IMR-90 (cell line): ENCODE measurements around the gene CUBN. TPM values are rescaled to one million over a fixed set of nuclear protein-coding genes. Genes with fewer than 3 reads are reported as not detected.

ENCODE experiments used
- ATAC-seq: fragments of 200-7000 bp; cut with Tn5 transposase; 2 replicates; pipeline ENCODE4 v1.9.1; 2020; ENCODE audit warnings: low read depth, mild to moderate bottlenecking, moderate library complexity
- BruUV-seq: library from RNA; stranded (reverse); fragments of 400-500 nt; replicated peaks from 2 replicates; lab custom pipeline; 2021; lab: Mats Ljungman, UMichigan
- CTCF ChIA-PET: fragments of 300-600 bp; formaldehyde crosslinking; extraction: SDS; loops from one replicate; lab custom pipeline; 2021; ENCODE audit warnings: antibody characterized with exemption; lab: Yijun Ruan, JAX
- POLR2A ChIA-PET: fragments of 300-600 bp; sonication (Branson Sonifier 250); formaldehyde crosslinking; loops from one replicate; lab custom pipeline; 2022; ENCODE audit warnings: antibody characterized with exemption; ENCODE audit not compliant: unreplicated experiment; lab: Charles Lee
- DNase-seq: peaks from one replicate; pipeline ENCODE4 v3.0.0; 2013
- H2AFZ ChIP-seq: replicated peaks from 2 replicates; pipeline ENCODE3; 2013; ENCODE audit warnings: low read length, mild to moderate bottlenecking; ENCODE audit not compliant: poor library complexity
- H2AK5ac ChIP-seq: 2 replicates; pipeline ENCODE4 v1.6.1; 2013; ENCODE audit warnings: low read depth, low read length, inconsistent platforms
- H2AK9ac ChIP-seq: replicated peaks from 2 replicates; pipeline ENCODE3; 2013; ENCODE audit warnings: mild to moderate bottlenecking, low read depth, low read length, moderate library complexity; ENCODE audit not compliant: poor library complexity
- H2BK120ac ChIP-seq: 2 replicates; pipeline ENCODE4 v1.6.1; 2013; ENCODE audit warnings: low read depth, low read length, inconsistent platforms
- H2BK15ac ChIP-seq: 3 replicates; pipeline ENCODE4 v1.6.1; 2013; ENCODE audit warnings: low read depth, low read length, inconsistent platforms
- H2BK20ac ChIP-seq: 2 replicates; pipeline ENCODE4 v1.6.1; 2013; ENCODE audit warnings: low read depth, mild to moderate bottlenecking, inconsistent platforms, low read length, moderate library complexity
- H2BK5ac ChIP-seq: 2 replicates; pipeline ENCODE4 v1.6.1; 2013; ENCODE audit warnings: mild to moderate bottlenecking, low read depth, low read length, inconsistent platforms; ENCODE audit not compliant: poor library complexity, severe bottlenecking
- H3K14ac ChIP-seq: replicated peaks from 2 replicates; pipeline ENCODE4 v1.6.1; 2013; ENCODE audit warnings: low read depth, low read length, inconsistent platforms
- H3K18ac ChIP-seq: 2 replicates; pipeline ENCODE4 v1.6.1; 2013; ENCODE audit warnings: low read depth, low read length, control low read depth
- H3K23ac ChIP-seq: 2 replicates; pipeline ENCODE4 v1.6.1; 2013; ENCODE audit warnings: low read depth, low read length, inconsistent platforms
- H3K27ac ChIP-seq: 2 replicates; pipeline ENCODE4 v1.5.1; 2013; ENCODE audit warnings: mild to moderate bottlenecking, control low read depth, low read length; ENCODE audit not compliant: insufficient read depth
- H3K27me3 ChIP-seq: 2 replicates; pipeline ENCODE4 v1.6.1; 2013; ENCODE audit warnings: low read length; ENCODE audit not compliant: control insufficient read depth, insufficient read depth
- H3K36me3 ChIP-seq: 2 replicates; pipeline ENCODE4 v1.6.1; 2013; ENCODE audit warnings: low read length, mixed read lengths; ENCODE audit not compliant: control insufficient read depth, insufficient read depth
- H3K4ac ChIP-seq: 2 replicates; pipeline ENCODE4 v1.6.1; 2013; ENCODE audit warnings: low read depth, low read length, inconsistent platforms
- H3K4me1 ChIP-seq: 2 replicates; pipeline ENCODE4 v1.6.1; 2013; ENCODE audit warnings: low read length, mixed read lengths; ENCODE audit not compliant: control insufficient read depth, insufficient read depth
- H3K4me2 ChIP-seq: 2 replicates; pipeline ENCODE4 v1.6.1; 2013; ENCODE audit warnings: low read depth, mild to moderate bottlenecking, control low read depth, low read length, moderate library complexity
- H3K4me3 ChIP-seq: 2 replicates; pipeline ENCODE4 v1.5.1; 2013; ENCODE audit warnings: low read depth, mild to moderate bottlenecking, control low read depth, low read length, moderate library complexity; ENCODE audit not compliant: insufficient read depth
- H3K56ac ChIP-seq: 2 replicates; pipeline ENCODE4 v1.6.1; 2013; ENCODE audit warnings: low read length, inconsistent platforms; ENCODE audit not compliant: insufficient read depth; ENCODE audit errors: extremely low read depth
- H3K79me1 ChIP-seq, 2 experiments: 2 replicates each; pipeline ENCODE4 v1.6.1; 2013; ENCODE audit warnings: low read length in 2 of 2, inconsistent platforms in 1 of 2, low read depth in 1 of 2
- H3K9ac ChIP-seq: 2 replicates; pipeline ENCODE4 v1.6.1; 2013; ENCODE audit warnings: low read depth, low read length, control low read depth
- H3K9me1 ChIP-seq: 2 replicates; pipeline ENCODE4 v1.6.1; 2013; ENCODE audit warnings: low read length, inconsistent platforms; ENCODE audit not compliant: insufficient read depth
- H3K9me3 ChIP-seq: 2 replicates; pipeline ENCODE4 v1.6.1; 2013; ENCODE audit warnings: low read length; ENCODE audit not compliant: control insufficient read depth, insufficient read depth
- H4K20me1 ChIP-seq: 2 replicates; pipeline ENCODE4 v1.6.1; 2013; ENCODE audit warnings: low read length, inconsistent platforms; ENCODE audit not compliant: insufficient read depth
- H4K5ac ChIP-seq: 2 replicates; pipeline ENCODE4 v1.6.1; 2013; ENCODE audit warnings: mild to moderate bottlenecking, low read depth, low read length, control low read depth
- H4K8ac ChIP-seq, 2 experiments: 2 replicates each; pipeline ENCODE4 v1.6.1; 2013; ENCODE audit warnings: low read depth in 2 of 2, low read length in 2 of 2, control low read depth in 1 of 2, inconsistent platforms in 1 of 2
- H4K91ac ChIP-seq: 2 replicates; pipeline ENCODE4 v1.6.1; 2013; ENCODE audit warnings: low read depth, low read length, inconsistent platforms; ENCODE audit not compliant: insufficient read depth
- CEBPB ChIP-seq: IDR thresholded peaks from 2 replicates; pipeline ENCODE4 v1.6.1; 2012; ENCODE audit warnings: low read depth, low read length, improper control_type of control experiment
- FOS ChIP-seq: fragments of 150-350 bp; IDR thresholded peaks from 2 replicates; pipeline ENCODE4 v1.6.1; 2016; ENCODE audit warnings: low read depth, low read length
- NFE2L2 ChIP-seq: fragments of 150-350 bp; IDR thresholded peaks from 2 replicates; pipeline ENCODE4 v1.6.1; 2016; ENCODE audit warnings: low read depth, mild to moderate bottlenecking, low read length
- POLR2A ChIP-seq: IDR thresholded peaks from 2 replicates; pipeline ENCODE4 v1.6.1; 2012; ENCODE audit warnings: mild to moderate bottlenecking, low read depth, low read length
- WGBS, 2 experiments: methylation state at CpG; one replicate each; pipeline versions ENCODE4 v1.1.5 to v1.1.7; 2013; ENCODE audit warnings: missing lambda C conversion rate in 2 of 2; ENCODE audit not compliant: insufficient read length in 1 of 2; ENCODE audit errors: extremely low coverage in 2 of 2; 5-methylcytosine and 5-hydroxymethylcytosine counted together
- dilution Hi-C: fragments of 300-500 bp; cut with HindIII; formaldehyde crosslinking; loops from one replicate; pipeline ENCODE4 v1.14.3; 2018; ENCODE audit warnings: low sequenced_read_pairs; ENCODE audit not compliant: unreplicated experiment
- in situ Hi-C: fragments of 300-500 bp; cut with MboI; formaldehyde crosslinking; loops from 3 replicates; pipeline ENCODE4 v1.14.3; 2019; ENCODE audit warnings: low sequenced_read_pairs, inconsistent platforms, mixed read lengths
- intact Hi-C: fragments of 100-400 bp; cut with micrococcal nuclease; formaldehyde crosslinking; loops from 2 replicates; pipeline ENCODE4 v1.10.0; 2022
- polyA plus RNA-seq, 3 experiments: library from polyadenylated mRNA; depleted of rRNA; stranded (reverse); fragments of >200 nt; gene quantifications; 2 replicates each; pipeline ENCODE4 v1.2.3, GENCODE V29; 2012; ENCODE audit warnings: low replicate concordance in 1 of 3
- total RNA-seq: library from RNA; depleted of rRNA; stranded (reverse); fragments of >200 nt; gene quantifications from 2 replicates; pipeline ENCODE4 v1.2.3, GENCODE V29; 2012
- TF ChIP-seq, protein P1 (sequence below): fragments of 150-350 bp; IDR thresholded peaks from 2 replicates; pipeline ENCODE4 v1.6.1; 2016; ENCODE audit warnings: low read depth, mild to moderate bottlenecking, low read length, moderate library complexity, borderline replicate concordance
- TF ChIP-seq, protein P2 (sequence below): conservative IDR thresholded peaks from 2 replicates; pipeline ENCODE4 v1.5.1; 2012; ENCODE audit warnings: mild to moderate bottlenecking, low read depth, low read length, improper control_type of control experiment

The CUBN gene
- total and polyA plus RNA-seq, 2 of the 4 experiments (the other 2 are of a cell fraction): 0.19 to 0.54 TPM

DNA sequence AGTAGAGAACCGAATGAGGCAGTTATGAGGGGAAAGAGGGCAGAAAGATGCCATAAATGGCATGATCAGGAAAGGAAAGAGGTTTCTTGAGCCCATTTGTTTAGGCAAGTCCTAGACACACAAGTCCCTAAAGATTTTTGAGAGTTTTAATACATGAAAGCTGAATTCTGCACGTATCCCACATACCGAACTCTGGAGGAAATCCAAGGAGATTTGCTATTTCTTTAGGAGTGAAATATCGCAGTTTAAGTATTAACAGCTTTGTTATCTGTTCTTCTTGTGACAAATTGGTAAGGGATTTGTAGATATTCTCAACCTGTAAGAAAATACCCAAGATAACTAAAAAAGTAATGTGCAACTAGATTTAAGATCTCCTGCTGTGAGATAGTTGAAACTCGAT is 23.7 kb upstream of the CUBN start:
- Histone ChIP-seq H3K56ac (no peak overlapping the region), H3K4me2 (no peak overlapping the region), H2AK5ac (no peak overlapping the region), H3K27me3 (no peaks in the 10 kb centered on the region), H2AK9ac (no peak overlapping the region), H2AFZ (no peak overlapping the region), H3K23ac (no peak overlapping the region), H3K36me3 (peaks cover 2% of the 10 kb centered on the region; the same call in 1 of the 2 replicates), H3K27ac (no peak overlapping the region), H2BK120ac (no peak overlapping the region), H3K79me1 (no peaks in the 10 kb centered on the region; a peak in 1 of 4 replicates), H3K9me1 (peaks cover 3% of the 10 kb centered on the region), H4K20me1 (no peaks in the 10 kb centered on the region), H4K91ac (no peak overlapping the region), H3K4me1 (0 out of 2 replicates have a peak, but pooled peaks cover 2% of the 10 kb centered on the region), H2BK15ac (no peak overlapping the region), H4K5ac (no peak overlapping the region), H3K4ac (no peak overlapping the region), H3K4me3 (no peak overlapping the region), H2BK20ac (no peak overlapping the region), H3K9me3 (no peaks in the 10 kb centered on the region), H3K14ac (no peak overlapping the region), H3K9ac (no peak overlapping the region), H2BK5ac (no peak overlapping the region), H3K18ac (no peak overlapping the region), H4K8ac (no peak overlapping the region)
- POLR2A ChIA-PET: no interaction called here
- intact Hi-C loops: no loop called here
- ATAC-seq: no peak
- WGBS, 2 experiments: no CpG with 5 or more reads among the region's 5 CpGs
- dilution Hi-C loops: no loop called here
- in situ Hi-C loops: no loop called here
- no TSS peak for BruUV-seq
- CTCF ChIA-PET: no interaction called here
- no peak for DNase-seq
- TF ChIP-seq, protein P1, sequence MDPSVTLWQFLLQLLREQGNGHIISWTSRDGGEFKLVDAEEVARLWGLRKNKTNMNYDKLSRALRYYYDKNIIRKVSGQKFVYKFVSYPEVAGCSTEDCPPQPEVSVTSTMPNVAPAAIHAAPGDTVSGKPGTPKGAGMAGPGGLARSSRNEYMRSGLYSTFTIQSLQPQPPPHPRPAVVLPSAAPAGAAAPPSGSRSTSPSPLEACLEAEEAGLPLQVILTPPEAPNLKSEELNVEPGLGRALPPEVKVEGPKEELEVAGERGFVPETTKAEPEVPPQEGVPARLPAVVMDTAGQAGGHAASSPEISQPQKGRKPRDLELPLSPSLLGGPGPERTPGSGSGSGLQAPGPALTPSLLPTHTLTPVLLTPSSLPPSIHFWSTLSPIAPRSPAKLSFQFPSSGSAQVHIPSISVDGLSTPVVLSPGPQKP: no peak
- TF ChIP-seq FOS (no peak), CEBPB (no peak), NFE2L2 (no peak), POLR2A (no peak)
- TF ChIP-seq, protein P2, sequence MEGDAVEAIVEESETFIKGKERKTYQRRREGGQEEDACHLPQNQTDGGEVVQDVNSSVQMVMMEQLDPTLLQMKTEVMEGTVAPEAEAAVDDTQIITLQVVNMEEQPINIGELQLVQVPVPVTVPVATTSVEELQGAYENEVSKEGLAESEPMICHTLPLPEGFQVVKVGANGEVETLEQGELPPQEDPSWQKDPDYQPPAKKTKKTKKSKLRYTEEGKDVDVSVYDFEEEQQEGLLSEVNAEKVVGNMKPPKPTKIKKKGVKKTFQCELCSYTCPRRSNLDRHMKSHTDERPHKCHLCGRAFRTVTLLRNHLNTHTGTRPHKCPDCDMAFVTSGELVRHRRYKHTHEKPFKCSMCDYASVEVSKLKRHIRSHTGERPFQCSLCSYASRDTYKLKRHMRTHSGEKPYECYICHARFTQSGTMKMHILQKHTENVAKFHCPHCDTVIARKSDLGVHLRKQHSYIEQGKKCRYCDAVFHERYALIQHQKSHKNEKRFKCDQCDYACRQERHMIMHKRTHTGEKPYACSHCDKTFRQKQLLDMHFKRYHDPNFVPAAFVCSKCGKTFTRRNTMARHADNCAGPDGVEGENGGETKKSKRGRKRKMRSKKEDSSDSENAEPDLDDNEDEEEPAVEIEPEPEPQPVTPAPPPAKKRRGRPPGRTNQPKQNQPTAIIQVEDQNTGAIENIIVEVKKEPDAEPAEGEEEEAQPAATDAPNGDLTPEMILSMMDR: no peak
